HUES6 (cell line): ENCODE results near the gene EPHB1.
"Not testable (repeated sequence)": the region's sequence is repeated elsewhere in the genome, so short reads cannot be mapped to it uniquely, and the experiment has no call there.

Source experiments
- H3K27ac ChIP-seq: 2 replicates; pipeline ENCODE4 v1.7.0; 2013; ENCODE audit warnings: low read depth, mild to moderate bottlenecking, low read length, inconsistent platforms
- H3K27me3 ChIP-seq: 2 replicates; pipeline ENCODE4 v1.6.1; 2013; ENCODE audit warnings: low read length; ENCODE audit not compliant: control insufficient read depth, insufficient read depth
- H3K36me3 ChIP-seq: 2 replicates; pipeline ENCODE4 v1.6.1; 2013; ENCODE audit warnings: low read length; ENCODE audit not compliant: control insufficient read depth, insufficient read depth
- H3K4me1 ChIP-seq: 2 replicates; pipeline ENCODE4 v1.6.1; 2013; ENCODE audit warnings: low read length; ENCODE audit not compliant: control insufficient read depth, insufficient read depth
- H3K4me3 ChIP-seq: 2 replicates; pipeline ENCODE4 v1.5.1; 2013; ENCODE audit warnings: low read depth, low read length
- H3K9ac ChIP-seq: one replicate; pipeline ENCODE4 v1.6.1; 2013; ENCODE audit warnings: mild to moderate bottlenecking, low read length
- H3K9me3 ChIP-seq: 2 replicates; pipeline ENCODE4 v1.6.1; 2013; ENCODE audit warnings: low read depth, low read length; ENCODE audit not compliant: control insufficient read depth, insufficient read depth

EPHB1 gene

DNA sequence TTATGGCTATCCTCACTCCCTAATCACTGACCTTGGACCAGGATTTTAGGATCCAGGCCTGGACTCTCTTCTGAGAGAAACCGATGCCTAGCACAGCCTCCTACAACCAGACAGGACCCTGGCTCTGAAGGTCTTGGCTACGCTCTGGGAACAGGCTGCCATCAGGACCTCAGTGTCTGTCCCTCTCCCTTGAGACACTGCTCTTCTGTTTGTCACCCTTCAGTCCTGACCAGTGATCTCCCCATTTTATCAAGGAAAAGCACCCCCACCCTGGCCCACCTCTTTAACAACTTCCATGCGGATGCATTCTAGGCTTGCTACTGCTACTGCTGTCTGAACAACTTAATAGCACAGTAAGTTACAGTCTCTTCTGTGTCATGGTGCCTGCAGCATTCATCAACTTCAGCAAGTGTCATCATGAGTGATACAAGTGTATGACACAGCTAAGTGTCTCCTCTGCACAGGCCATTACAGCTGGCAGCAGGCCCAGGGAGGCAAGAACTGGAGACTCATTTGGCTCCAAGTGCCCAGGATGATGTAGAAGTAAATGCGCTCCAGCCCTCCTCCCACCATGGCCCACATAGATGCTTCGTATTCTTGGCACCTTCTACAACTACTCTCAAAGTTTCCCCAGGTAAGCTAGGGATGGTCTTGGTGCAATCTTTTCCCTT is 302.4 kb downstream of the EPHB1 start:
- Histone ChIP-seq H3K4me3 (no peak overlapping the region), H3K27me3 (no peaks in the 10 kb centered on the region), H3K27ac (no peak overlapping the region), H3K9ac (no peak overlapping the region), H3K4me1 (peaks cover 14% of the 10 kb centered on the region), H3K36me3 (no peaks in the 10 kb centered on the region), H3K9me3 (no peaks in the 10 kb centered on the region)

DNA sequence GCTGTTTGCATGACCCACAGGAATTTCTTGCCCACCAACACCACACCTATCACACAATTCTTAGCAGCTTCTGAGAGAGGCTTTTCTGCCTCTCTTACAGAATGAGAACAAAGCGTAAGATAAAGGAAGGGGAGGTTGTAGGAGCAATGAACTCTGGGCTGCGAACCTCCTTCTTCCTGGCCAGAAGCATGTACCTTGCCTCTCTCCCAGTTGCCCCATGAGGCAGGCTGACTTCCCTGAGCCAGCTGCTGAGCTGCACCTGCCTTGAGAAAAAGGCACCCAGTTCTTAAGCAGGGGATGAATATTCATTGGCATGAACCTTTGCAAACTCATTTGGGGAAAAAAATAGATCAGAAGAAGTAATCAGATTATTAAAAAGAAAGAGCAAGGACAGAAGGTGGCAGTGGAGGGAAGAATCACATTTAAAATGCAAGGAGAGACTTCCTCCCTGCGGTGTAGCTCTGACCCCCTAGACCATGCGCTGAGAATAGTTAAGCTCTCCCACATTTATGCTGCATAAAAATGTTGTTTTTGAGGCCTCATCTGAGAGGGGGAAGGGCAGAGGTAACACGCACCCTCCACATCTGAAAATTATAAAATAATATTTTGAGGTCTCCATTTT is 304.8 kb downstream of the EPHB1 start:
- Histone ChIP-seq H3K27ac (no peak overlapping the region), H3K27me3 (no peaks in the 10 kb centered on the region), H3K9ac (no peak overlapping the region), H3K4me1 (peaks cover 22% of the 10 kb centered on the region), H3K36me3 (no peaks in the 10 kb centered on the region), H3K4me3 (no peak overlapping the region), H3K9me3 (no peaks in the 10 kb centered on the region)

DNA sequence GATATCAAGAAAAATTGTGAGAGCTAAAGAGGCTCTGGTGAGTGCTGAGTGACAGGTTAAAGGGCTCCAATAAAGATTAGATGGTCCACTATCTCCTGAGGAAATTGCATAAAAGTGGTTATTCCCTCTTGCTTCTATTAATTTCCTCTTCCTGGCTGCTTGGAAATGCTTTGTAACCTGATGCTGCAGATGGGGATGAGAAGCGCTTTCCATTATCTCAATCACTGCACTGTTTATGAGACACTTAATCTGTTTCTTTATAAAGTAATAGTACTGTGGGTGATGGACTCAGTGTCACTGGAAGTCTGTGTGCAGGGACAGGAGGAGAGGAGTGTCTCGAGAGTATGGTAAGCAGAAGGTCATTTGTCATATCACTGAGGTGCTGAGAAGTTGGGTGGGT is 305.3 kb downstream of the EPHB1 start:
- H3K9me3 ChIP-seq, result no peaks in the 10 kb centered on the region
- peaks cover 22% of the 10 kb centered on the region for H3K4me1 ChIP-seq
- H3K9ac ChIP-seq, result no peak overlapping the region
- H3K36me3 ChIP-seq, result no peaks in the 10 kb centered on the region
- H3K27ac ChIP-seq, result no peak overlapping the region
- no peak overlapping the region for H3K4me3 ChIP-seq
- no peaks in the 10 kb centered on the region for H3K27me3 ChIP-seq

DNA sequence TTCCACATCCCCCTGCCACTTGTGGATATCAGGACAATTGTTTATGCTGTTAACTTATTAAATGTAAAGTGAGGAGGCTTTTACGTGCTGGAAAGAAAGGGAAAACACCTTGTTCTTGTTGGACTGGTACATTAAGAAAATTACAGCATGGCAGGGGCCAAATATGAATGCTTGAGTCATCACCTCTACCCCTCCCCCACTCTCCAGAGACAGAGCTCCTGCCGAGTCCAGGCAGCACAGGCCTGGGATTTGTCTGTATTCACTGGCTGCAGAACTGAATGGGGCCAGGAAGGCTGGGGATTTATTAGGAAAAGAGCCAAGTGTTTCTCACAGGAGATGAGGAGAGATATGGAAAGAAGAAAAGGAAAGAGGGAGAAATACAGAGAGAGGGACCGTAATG is 308.9 kb downstream of the EPHB1 start:
- no peaks in the 10 kb centered on the region for H3K9me3 ChIP-seq
- H3K4me3 ChIP-seq, result no peak overlapping the region
- H3K36me3 ChIP-seq, result no peaks in the 10 kb centered on the region
- no peak overlapping the region for H3K27ac ChIP-seq
- no peaks in the 10 kb centered on the region for H3K27me3 ChIP-seq
- H3K9ac ChIP-seq, result no peak overlapping the region
- H3K4me1 ChIP-seq, result peaks cover 22% of the 10 kb centered on the region

DNA sequence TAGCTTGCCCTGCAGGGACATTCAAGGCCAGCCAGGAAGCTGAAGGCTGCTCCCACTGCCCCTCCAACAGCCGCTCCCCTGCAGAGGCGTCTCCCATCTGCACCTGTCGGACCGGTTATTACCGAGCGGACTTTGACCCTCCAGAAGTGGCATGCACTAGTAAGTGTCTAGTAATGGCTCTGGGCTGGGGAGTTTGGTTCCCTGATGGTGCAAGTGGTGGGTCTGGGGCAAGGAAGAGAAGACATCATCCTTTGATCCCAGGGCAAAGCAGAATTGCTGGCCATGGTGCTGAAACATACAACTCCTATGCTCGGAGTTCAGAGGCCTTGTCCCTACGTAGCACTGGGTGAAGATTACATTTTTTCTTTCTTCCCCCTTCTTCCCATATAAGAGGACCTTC is 311.4 kb downstream of the EPHB1 start:
- Histone ChIP-seq H3K9ac (no peak overlapping the region), H3K9me3 (no peaks in the 10 kb centered on the region), H3K4me3 (no peak overlapping the region), H3K4me1 (peaks cover 8% of the 10 kb centered on the region; the same call in 1 of the 2 replicates), H3K27me3 (no peaks in the 10 kb centered on the region), H3K36me3 (no peaks in the 10 kb centered on the region), H3K27ac (no peak overlapping the region)

DNA sequence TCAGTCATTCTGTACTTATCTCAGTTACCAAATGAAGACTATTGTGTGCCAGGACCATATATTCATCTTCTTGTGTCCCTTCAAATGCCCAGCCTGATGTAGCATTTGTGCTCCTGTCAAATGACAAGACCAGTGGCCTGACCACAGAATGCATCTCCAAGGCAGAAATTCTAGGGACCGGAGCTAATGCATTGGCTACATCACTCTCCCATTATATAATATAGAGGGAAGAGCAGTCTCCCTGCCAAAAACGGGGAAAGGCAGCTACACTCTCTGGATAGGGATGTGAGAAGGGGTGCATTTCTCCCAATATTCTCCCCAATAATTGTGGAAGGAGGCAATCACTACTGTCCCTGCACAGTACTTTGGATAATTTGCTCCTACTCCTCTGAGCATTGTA is 312.0 kb downstream of the EPHB1 start:
- Histone ChIP-seq H3K27ac (no peak overlapping the region), H3K27me3 (no peaks in the 10 kb centered on the region), H3K9me3 (no peaks in the 10 kb centered on the region), H3K4me3 (no peak overlapping the region), H3K4me1 (peaks cover 8% of the 10 kb centered on the region; the same call in 1 of the 2 replicates), H3K9ac (no peak overlapping the region), H3K36me3 (no peaks in the 10 kb centered on the region)

DNA sequence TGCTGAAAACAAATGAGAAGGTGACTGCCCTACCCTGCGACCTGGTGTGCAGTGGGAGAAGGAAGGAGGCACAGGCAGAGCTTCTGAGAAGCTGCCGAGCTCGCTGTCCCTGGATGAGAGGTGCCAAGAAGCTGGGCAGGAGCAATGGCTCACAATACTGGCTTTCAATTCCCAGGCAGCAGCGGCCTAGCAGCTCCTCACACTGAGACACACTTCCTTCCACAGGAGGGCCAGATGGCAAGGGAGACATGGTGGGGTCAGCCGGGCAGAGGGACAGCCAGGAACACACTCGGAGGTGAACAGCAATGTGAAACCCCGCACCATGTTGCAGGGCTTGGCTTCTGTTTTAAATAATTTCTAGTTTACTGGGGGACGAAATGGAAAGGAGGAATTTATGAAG is 314.6 kb downstream of the EPHB1 start:
- no peaks in the 10 kb centered on the region for H3K9me3 ChIP-seq
- H3K4me1 ChIP-seq, result no peaks in the 10 kb centered on the region
- no peak overlapping the region for H3K27ac ChIP-seq
- no peak overlapping the region for H3K4me3 ChIP-seq
- no peaks in the 10 kb centered on the region for H3K27me3 ChIP-seq
- H3K9ac ChIP-seq, result no peak overlapping the region
- H3K36me3 ChIP-seq, result no peaks in the 10 kb centered on the region

DNA sequence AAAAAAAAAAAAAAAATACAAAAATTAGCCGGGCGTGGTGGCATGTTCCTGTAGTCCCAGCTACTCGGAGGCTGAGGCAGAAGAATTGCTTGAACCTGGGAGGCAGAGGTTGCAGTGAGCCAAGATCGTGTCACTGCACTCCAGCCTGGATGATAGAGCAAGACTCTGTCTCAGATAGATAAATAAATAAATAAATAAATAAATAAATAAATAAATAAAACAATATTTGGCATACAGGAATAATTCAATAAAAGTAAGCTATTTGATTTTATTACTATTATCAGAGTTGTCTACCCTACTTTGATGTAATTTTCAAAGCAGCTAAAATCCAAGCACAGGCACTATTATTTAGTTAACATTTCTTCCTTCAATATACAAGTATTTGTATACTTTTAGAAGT is 319.5 kb downstream of the EPHB1 start:
- not testable (repeated sequence) for H3K27me3 ChIP-seq, H3K36me3 ChIP-seq, H3K27ac ChIP-seq, H3K9me3 ChIP-seq, H3K4me1 ChIP-seq, H3K4me3 ChIP-seq, H3K9ac ChIP-seq

DNA sequence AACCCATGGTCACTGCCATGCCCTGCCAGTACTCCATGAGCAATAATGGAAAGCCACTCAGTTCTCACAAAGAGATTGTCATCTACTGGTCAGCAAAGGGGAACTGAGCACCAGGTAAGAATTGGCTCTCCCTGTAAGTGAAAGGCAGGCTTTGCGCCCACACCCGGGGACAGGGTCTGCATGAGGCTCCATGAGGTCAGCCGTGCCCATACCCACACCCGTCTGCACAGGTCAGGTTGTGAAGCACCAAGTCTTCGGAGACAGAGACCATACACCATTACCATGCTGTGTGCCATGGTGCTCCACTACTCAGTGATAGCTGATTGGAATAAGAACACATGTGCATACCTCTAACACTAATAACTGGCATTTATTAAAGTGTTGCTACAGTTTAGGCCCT is 322.9 kb downstream of the EPHB1 start:
- no peaks in the 10 kb centered on the region for H3K36me3 ChIP-seq
- no peaks in the 10 kb centered on the region for H3K27me3 ChIP-seq
- no peaks in the 10 kb centered on the region for H3K9me3 ChIP-seq

DNA sequence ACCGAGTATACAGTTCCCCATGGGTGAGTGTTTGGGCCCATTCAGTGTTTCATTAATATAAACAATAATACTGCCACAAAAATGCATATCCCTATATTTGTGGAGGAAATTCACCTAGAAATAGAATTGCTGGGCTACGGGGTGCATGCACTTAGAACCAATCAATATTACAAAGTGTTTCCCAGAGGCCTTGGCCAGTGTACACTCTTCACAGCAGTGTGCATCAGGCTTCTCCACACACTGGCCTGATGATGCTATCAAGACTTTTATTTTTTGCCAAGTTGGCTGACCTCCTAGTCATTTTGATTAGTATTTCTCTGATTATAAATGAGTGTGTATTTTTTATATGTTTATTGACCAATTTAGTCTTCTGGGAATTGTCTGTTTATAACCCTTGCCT is 323.7 kb downstream of the EPHB1 start:
- H3K9me3 ChIP-seq, result no peaks in the 10 kb centered on the region
- no peak overlapping the region for H3K27ac ChIP-seq

More for the DNA sequence above, 322.9 kb downstream of the EPHB1 start:
- Histone ChIP-seq H3K4me3 (no peak overlapping the region), H3K27ac (no peak overlapping the region), H3K9ac (no peak overlapping the region), H3K4me1 (no peaks in the 10 kb centered on the region)

DNA sequence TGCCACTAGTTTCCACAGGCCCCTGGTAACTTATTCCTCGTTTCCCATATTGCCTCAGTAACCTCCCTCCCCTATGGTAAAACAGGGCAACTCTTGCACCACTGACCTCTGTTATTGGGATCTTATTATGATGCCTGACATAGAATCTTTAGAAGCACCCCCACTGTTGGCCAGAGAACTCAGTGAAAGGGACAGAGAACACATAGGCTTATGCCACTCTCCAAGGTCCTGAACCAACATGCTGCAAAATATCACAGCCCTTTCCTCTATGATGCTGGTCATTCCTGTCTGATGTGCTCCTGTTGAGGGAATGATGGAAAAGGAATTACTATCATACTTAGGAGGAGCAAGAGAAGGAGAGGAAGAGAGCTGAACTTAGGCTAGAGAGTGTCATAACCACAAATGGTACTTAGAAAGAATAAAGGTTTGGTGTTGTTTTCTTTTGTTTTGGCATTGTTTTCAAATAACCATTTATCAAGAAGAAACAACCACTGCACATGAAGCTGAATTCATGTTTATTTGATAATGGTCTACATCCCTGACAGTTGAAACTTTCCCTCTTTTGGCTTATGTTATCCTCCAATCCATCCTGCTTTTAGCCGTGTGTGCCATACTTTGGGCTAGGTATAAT is 330.2 kb downstream of the EPHB1 start:
- H3K9me3 ChIP-seq, result no peaks in the 10 kb centered on the region
- H3K4me3 ChIP-seq, result no peak overlapping the region
- H3K27ac ChIP-seq, result no peak overlapping the region
- H3K4me1 ChIP-seq, result no peaks in the 10 kb centered on the region
- no peaks in the 10 kb centered on the region for H3K27me3 ChIP-seq
- H3K9ac ChIP-seq, result no peak overlapping the region
- H3K36me3 ChIP-seq, result no peaks in the 10 kb centered on the region

More for the DNA sequence above, 323.7 kb downstream of the EPHB1 start:
- H3K4me1 ChIP-seq, result no peaks in the 10 kb centered on the region
- H3K4me3 ChIP-seq, result no peak overlapping the region
- H3K27me3 ChIP-seq, result no peaks in the 10 kb centered on the region
- no peaks in the 10 kb centered on the region for H3K36me3 ChIP-seq
- no peak overlapping the region for H3K9ac ChIP-seq
